ENCODE data around the gene NBAS. TPM values are rescaled to one million over a fixed set of nuclear protein-coding genes. Genes with fewer than 3 reads are reported as not detected.

NBAS gene
- total RNA-seq, 4 donors from 2014 or later, result 27.3 to 43.6 (median 28.4) TPM

- no peaks in the 10 kb centered on the region for H3K27me3 ChIP-seq
- no peak for ATAC-seq
- in situ Hi-C loops (cut with MboI; ENCODE audit: low sequenced_read_pairs in 4 of 4), result no loop called here
- no peak overlapping the region for H3K4me3 ChIP-seq
- peaks cover 6 to 11% of the 10 kb centered on the region in 2 donors for H3K4me1 ChIP-seq
- no peak for DNase-seq
- H3K36me3 ChIP-seq, result peaks cover 0 to 9% of the 10 kb centered on the region in 2 donors
- intact Hi-C loops (cut with DNase I; ENCODE audit: low total_unique reads), result no loop called here
- H3K9me3 ChIP-seq, result no peaks in the 10 kb centered on the region
- TF ChIP-seq POLR2A (IDR thresholded peaks at IDR 0.05) (no peak), CTCF (IDR thresholded peaks at IDR 0.05 in 4 of 5, conservative IDR thresholded peaks at IDR 0.05 in 1 of 5) (no peak)
- H3K27ac ChIP-seq, result no peak overlapping the region
Observed at GRCh38 chr2:15553519-15553918, 7.6 kb downstream of the NBAS start.

DNA sequence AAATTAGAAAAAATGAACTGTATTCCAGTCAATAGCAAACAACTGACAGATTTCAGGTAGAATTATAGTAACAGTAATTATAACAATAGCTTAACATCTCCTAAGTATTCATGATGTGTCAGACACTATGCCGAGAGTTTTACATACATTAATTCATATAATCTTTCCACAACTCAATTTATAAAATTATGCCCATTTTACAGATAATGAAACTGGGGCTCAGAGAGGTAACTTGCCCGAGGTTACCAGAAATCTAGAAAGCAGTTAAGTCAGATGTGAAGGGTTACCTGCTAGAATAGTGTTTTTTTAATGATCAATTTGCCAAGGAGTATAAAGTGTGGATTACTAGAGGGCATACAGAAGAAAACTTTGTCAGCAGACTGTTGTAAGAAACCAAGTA lies 12.2 kb downstream of the NBAS start:
- in situ Hi-C loops (cut with MboI; ENCODE audit: low sequenced_read_pairs in 4 of 4) (no loop called here), intact Hi-C loops (cut with DNase I; ENCODE audit: low total_unique reads) (no loop called here)
- TF ChIP-seq CTCF (IDR thresholded peaks at IDR 0.05 in 4 of 5, conservative IDR thresholded peaks at IDR 0.05 in 1 of 5) (no peak), POLR2A (IDR thresholded peaks at IDR 0.05) (no peak)
- H3K36me3 ChIP-seq, result peaks cover 0 to 13% of the 10 kb centered on the region in 2 donors
- no peak overlapping the region for H3K27ac ChIP-seq
- no peak overlapping the region for H3K4me3 ChIP-seq
- ATAC-seq, result no peak
- no peaks in the 10 kb centered on the region for H3K4me1 ChIP-seq
- no peaks in the 10 kb centered on the region for H3K27me3 ChIP-seq
- DNase-seq, result no peak
- no peaks in the 10 kb centered on the region for H3K9me3 ChIP-seq

DNA sequence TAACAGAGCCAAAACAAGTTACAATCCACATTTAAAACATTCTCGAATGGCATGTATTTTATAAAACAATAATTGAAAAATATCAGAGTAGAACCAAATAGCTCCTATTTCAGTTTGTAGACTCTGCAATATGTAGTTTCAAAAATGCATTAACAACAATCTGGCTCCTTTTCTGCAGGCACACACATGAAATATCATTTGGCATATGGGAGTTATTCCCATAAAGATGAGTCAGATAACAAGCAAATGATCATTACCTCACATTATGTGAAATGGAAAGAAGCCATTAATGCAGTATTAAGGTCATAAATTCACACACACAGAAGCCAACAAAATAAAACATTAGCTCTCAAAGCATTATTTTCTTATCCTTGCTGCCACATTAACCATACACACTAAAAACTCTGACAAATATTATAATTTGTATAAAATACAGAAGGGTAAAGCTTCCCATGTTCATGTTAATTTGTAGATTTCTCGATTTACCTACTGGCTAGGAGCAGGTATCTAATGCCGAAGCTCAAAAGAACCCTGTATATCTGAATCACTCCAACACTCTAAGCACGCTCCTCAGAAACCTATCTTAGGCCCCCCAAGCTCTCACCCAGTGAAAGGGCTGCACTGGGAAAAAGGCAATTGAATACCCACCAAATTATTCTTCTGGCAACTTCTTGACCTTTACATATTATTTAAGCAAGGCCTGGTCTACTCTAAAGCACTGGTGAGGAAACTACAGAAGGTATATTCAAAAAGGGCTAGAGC lies 13.8 kb downstream of the NBAS start:
- in situ Hi-C loops (cut with MboI; ENCODE audit: low sequenced_read_pairs in 4 of 4), result no loop called here
- intact Hi-C loops (cut with DNase I; ENCODE audit: low total_unique reads), result no loop called here
- Histone ChIP-seq H3K27me3 (no peaks in the 10 kb centered on the region), H3K36me3 (peaks cover 0 to 13% of the 10 kb centered on the region in 2 donors), H3K9me3 (no peaks in the 10 kb centered on the region), H3K4me3 (no peak overlapping the region), H3K27ac (no peak overlapping the region), H3K4me1 (no peaks in the 10 kb centered on the region)
- no peak for DNase-seq
- TF ChIP-seq CTCF (IDR thresholded peaks at IDR 0.05 in 4 of 5, conservative IDR thresholded peaks at IDR 0.05 in 1 of 5) (no peak), POLR2A (IDR thresholded peaks at IDR 0.05) (no peak)
- ATAC-seq, result no peak

GRCh38 chr2:15546297-15547098 lies 14.6 kb downstream of the NBAS start:
- intact Hi-C loops (cut with DNase I; ENCODE audit: low total_unique reads), result no loop called here
- ATAC-seq, result no peak
- in situ Hi-C loops (cut with MboI; ENCODE audit: low sequenced_read_pairs in 4 of 4), result no loop called here
- TF ChIP-seq CTCF (IDR thresholded peaks at IDR 0.05 in 4 of 5, conservative IDR thresholded peaks at IDR 0.05 in 1 of 5) (no peak), POLR2A (IDR thresholded peaks at IDR 0.05) (no peak)
- H3K9me3 ChIP-seq, result no peaks in the 10 kb centered on the region
- H3K4me3 ChIP-seq, result no peak overlapping the region
- H3K4me1 ChIP-seq, result no peaks in the 10 kb centered on the region
- DNase-seq, result no peak
- no peaks in the 10 kb centered on the region for H3K27me3 ChIP-seq
- no peak overlapping the region for H3K27ac ChIP-seq
- H3K36me3 ChIP-seq, result peaks cover 0 to 13% of the 10 kb centered on the region in 2 donors
